NCI-H2196 (cell line): ENCODE data around the gene S100A12.

Experiments
- DNase-seq: peaks from one replicate; lab custom pipeline; 2025; ENCODE audit not compliant: unreplicated experiment; lab: John Stamatoyannopoulos, UW

Gene S100A12

DNA sequence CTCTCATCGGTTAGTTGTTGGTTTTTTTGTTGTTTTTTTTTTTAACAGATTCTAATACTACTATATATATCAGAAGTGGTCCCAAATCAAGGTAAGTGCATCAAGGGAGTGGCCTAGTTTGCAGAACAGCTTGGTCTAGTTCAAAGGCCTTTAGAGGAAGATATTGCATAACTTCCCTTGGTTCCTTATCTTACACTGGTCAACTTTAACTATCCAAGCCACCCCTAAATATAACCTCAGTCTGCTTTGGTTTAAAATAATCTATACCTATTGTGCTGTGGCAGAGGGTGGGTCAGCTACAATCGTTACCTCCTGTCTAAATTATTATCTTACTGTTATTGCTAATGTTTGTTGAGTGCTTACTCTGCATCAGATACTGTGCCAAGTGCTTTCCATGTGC is 6.9 kb downstream of the S100A12 start:
- DNase-seq = no peak

DNA sequence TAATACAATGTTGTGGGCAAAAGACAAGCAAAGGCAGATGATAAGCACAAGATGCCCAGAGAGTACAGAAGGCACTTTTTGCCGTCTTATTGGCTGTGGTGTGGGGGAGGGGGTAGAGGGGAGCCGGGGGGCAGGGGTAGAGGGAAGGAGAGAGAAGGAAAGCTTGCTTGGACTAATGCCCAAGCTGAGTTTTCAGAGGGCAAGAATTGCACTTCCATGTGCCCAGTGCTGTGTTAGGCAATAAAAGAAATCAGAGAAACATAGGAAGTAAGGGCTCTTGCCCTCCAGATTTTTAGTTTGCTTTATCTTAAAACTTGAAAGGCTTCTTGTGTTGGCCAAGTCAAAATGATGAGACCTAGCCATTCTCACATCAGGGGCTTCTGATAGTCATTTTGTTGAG is 8.3 kb downstream of the S100A12 start:
- no peak for DNase-seq

GRCh38 chr1:153366261-153366660 is 9.2 kb downstream of the S100A12 start:
- no peak for DNase-seq

DNA sequence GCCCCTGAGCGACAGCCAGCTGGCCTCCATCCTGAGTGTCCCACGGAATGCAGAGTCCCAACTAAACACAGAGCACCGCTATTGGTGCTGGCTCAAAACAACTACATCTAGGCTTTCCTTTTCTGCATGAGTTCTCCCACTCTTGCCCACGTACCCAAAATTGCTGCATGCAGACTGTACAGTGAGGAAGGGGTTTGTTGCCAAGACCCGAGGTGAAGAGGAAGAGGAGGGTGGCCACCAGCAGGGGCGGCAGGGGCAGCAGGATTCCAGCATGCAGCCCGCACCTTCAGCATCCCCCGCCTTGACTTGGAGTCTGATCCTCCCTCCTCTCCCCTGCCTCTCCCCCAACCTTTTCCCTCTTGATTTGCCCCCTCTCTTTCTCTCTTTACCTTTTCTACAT is 9.7 kb downstream of the S100A12 start:
- no peak for DNase-seq

- peak; percentile 32 for DNase-seq
These were observed 10.4 kb downstream of the S100A12 start for GRCh38 chr1:153364766-153365666.

DNA sequence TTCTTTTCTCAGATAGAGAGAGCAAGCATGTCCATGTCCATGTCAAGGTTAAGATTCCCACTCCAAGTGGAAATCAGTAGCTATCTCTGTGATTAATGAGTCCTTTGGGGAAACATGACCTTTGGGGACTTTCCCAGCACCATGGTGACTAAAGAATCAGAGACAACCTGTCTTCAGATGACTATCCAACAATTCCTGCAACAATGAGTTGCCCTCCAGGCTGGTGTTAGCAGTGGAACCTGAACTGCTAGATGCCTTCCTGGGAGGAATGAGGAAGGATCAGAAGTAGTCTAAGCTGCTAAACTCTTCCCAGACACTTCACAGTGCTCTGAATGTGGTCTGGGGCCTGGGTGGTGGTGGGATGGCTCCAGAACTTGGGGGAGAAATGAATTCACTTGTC is 11.3 kb downstream of the S100A12 start:
- DNase-seq = no peak

DNA sequence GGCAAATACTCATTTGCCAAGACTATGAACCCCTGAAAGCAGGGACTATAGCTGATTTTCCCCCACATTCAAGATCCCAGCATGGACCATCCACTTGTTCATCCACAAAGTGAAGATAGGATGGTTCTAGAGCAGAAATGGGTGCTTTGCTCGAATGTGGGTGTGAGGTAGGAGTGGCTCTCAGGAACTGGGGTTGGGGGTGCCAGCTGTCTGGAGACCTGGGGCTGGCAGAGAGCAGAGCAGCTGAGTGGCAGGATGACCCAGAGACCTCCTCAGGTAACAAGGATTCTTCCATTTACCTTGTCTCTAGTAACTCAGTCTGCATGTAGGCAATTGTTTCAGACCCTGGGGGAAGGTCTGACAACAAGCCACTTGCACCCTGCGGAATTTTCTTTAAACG is 11.8 kb downstream of the S100A12 start:
- DNase-seq = no peak

DNA sequence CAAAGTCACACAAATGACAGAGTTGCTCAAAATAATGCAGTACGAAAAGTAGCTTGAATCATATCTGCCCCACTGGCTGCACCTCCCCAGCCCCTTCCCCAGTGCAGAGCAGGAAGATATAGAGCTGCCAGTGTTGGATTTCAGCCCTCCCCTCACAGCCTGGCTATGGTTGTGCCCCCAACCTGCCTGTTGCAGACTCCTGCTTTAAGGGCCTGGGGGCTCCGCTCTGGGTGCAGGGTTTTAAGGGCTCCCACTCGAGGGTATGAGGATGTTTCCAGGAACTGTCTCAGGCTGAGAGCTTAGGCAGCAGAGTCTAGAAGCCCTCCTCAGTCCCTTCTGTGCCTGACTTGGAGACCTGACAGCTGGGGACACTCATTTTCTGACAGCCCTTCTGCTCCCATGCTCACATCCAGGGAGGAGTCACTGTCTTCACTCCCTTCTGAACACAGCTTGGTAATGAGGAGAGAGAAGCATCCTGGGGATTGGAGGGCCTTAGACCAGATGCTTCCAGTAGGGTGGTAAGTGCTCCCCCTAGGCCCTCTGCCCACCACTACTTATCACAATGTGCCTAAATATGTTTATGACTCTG is 13.1 kb downstream of the S100A12 start:
- no peak for DNase-seq

DNA sequence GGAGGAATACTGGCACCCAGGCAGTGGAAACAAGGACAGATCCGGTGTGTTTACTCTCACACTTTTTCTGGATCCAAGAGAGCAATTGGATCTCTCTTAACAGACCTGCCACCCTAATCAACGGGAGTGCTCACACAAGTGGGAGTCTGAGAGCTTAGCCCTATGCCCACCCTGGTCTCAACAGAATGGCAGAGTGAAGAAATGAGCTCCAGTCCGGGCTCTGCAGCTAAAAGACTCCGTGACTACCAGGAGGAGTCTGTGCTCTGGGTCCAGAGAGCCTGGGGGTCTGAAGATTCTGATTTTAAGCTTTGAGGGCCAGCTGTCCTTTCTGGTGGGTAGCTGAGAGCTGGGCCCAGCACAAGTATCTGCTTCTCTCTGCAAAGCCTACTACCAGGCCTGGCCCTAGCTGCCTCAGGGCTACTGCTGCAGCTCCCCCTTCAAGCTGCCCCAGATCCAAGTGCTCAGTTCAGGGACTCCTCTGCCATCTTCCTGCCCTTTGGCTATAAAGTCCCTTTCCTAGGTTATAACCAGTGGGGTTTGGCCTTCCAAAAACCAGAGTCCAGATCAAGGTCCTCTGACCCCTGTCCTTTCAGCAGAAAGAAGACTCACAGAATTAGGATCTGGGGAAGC is 13.8 kb downstream of the S100A12 start:
- DNase-seq = no peak

DNA sequence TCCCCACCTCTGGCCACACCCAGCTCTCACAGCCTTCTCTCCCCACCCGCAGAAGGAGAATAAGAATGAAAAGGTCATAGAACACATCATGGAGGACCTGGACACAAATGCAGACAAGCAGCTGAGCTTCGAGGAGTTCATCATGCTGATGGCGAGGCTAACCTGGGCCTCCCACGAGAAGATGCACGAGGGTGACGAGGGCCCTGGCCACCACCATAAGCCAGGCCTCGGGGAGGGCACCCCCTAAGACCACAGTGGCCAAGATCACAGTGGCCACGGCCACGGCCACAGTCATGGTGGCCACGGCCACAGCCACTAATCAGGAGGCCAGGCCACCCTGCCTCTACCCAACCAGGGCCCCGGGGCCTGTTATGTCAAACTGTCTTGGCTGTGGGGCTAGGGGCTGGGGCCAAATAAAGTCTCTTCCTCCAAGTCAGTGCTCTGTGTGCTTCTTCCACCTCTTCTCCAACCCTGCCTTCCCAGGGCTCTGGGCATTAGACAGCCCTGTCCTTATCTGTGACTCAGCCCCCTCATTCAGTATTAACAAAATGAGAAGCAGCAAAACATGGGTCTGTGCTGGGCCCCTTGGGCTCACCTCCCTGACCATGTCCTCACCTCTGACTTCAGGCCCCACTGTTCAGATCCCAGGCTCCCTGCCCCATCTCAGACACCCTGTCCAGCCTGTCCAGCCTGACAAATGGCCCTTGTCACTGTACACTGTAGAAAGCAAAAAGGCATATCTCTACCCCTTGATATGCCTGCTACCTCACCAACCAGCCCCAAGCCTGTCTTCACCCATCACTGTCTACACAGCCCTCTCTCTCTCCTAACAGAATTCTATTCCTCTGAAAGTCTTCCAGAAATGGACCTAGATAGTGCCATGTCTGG is 14.6 kb downstream of the S100A12 start:
- no peak for DNase-seq

DNA sequence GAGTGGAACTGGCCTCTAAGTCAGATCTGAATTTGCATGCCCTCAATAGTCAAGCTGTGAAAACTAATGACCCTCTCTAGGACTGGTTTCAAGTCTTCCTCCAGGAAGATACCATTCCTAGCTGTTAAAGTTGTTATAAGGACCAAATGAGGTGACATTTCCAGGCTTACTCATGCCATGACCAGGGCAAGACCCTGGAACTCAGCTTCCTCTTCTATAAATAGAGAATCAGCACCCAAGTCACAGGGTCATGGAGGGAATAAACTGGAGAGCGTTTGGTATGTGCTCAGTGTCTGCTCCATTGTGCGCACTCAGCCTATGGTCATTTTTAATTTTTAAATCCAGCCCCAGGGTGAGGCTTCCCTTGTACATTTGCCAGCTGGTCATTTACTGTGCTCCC is 15.2 kb downstream of the S100A12 start:
- no peak for DNase-seq

DNA sequence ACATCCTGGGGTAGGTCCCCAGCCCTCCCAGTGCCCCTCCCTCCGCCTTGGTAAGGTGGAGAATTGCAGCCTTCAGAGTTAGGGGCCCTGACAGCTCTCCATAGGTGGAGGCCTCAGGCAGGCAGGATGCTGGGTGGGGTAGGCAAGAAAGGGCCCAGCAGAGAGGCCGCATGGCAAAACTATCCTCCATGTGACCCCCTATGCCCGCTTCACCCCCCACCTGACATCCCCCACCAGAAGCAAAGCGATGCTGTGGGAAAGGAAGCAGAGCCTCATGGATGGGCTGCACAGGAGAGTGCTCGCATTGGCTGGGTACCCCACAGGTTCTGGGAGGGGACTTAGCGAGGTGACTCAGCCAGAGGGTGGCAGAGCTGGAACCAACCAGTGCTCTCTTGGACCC is 16.2 kb downstream of the S100A12 start:
- DNase-seq = no peak

- no peak for DNase-seq
These were observed 16.8 kb downstream of the S100A12 start for GRCh38 chr1:153358691-153358975.

GRCh38 chr1:153357853-153358690 is 17.3 kb downstream of the S100A12 start, which contains the start of gene S100A9:
Gene S100A9 (plus strand): TSS chr1:153357854. CDS start chr1:153358284, 430 bp downstream.
- DNase-seq = no peak

GRCh38 chr1:153357076-153357852 is 18.2 kb downstream of the S100A12 start:
- no peak for DNase-seq

DNA sequence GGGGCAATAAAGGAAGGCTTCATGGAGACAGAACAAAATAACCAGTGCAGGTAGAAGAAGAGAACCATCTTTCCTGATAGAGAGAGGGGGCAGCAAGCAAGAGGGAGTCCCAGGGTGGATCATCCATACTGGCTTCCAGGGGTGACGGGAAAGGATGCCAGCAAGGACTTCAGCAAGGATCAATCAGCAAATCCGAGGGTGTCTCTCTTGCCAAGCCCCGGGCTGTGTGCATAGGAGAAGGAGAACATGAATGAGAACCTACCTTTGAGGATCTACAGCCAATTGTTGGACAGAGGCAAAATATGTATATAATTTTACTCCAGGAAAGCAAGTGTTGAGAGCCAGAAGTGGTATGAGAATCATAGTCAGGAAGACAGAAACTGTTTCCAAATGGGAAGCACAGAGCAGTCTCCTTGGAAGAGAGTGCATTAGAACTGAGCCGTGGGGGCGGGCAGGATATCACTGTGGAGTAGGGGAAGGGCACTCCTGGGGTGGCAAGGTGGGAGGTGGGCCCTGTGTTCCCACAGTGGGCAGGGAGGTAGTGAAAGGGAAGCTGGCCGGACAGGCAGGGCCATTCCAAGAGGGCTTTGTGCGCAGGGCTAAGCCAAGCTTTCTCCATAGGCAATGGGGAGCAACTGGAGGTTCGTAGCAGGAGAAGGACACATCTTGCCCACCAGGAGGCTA is 18.9 kb downstream of the S100A12 start:
- no peak for DNase-seq

DNA sequence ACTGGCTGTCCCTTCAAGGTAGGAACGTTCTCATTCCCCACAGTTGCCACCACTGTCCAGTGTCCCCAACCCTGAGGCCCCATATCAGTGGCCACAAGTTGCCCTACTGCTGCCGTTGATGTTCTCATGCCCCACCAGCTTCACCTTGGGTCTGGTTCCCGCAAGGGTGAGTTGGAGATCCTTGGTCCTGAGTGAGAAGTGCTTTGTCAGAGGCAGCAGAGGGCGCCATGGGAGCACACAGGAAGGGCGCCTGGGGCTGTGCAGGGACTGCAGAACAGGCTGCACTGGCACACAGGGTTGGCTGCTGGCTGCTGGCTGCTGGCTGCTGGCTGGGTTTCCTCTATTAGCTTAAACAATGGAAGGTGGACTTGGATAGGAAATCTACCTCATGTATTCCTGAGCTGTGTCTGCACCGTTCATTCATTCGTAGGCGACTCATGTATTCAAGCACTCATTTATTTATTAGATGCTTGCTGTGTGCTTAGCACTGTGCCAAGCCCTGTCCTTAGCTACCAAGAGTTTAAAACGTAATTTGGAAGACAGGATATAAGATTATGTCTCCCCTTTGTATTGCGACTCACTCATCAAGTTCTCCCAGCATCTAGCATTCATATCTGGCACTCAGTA is 19.9 kb downstream of the S100A12 start:
- DNase-seq = peak; percentile 65

- no peak for DNase-seq
These were observed 20.8 kb downstream of the S100A12 start for GRCh38 chr1:153354515-153355193.
